ENCODE results near the gene STYX.

GRCh38 chr14:52824462-52824861 lies 94.5 kb downstream of the STYX start:
- TF ChIP-seq CHD1 (IDR thresholded peaks at IDR 0.05; ENCODE audit: low read depth, low read length) = no peak
- no peak for TF ChIP-seq CREB1 (IDR thresholded peaks at IDR 0.05)
- no peak for TF ChIP-seq POLR2A (IDR thresholded peaks at IDR 0.05; ENCODE audit: control extremely low read depth in 1 of 2, low read depth in 2 of 2, low read length in 2 of 2)
- no peak for TF ChIP-seq CTCF (IDR thresholded peaks at IDR 0.05; ENCODE audit: control extremely low read depth in 1 of 3, insufficient read depth in 1 of 3, low read depth in 1 of 3, low read length in 3 of 3)
- no peak for TF ChIP-seq SIN3A (conservative IDR thresholded peaks at IDR 0.05 in 1 of 2, IDR thresholded peaks at IDR 0.05 in 1 of 2; ENCODE audit: low read depth in 1 of 2, low read length in 2 of 2)
- no peak for TF ChIP-seq TEAD4 (IDR thresholded peaks at IDR 0.05; ENCODE audit: low read depth, low read length)
- no peak for TF ChIP-seq HDAC2 (IDR thresholded peaks at IDR 0.05; ENCODE audit: borderline replicate concordance in 1 of 2, low read depth in 2 of 2, low read length in 2 of 2)
- TF ChIP-seq JUN (IDR thresholded peaks at IDR 0.05; ENCODE audit: low read depth, low read length) = no peak
- no peak for TF ChIP-seq ATF2 (IDR thresholded peaks at IDR 0.05; ENCODE audit: low read length)
- TF ChIP-seq ATF3 (IDR thresholded peaks at IDR 0.05; ENCODE audit: insufficient read depth, low read depth, low read length) = no peak

Measured in H1 (cell line).